IPS-18a (cell line): ENCODE measurements around the gene RFC5.

Source experiments
- H3K27ac ChIP-seq: one replicate; pipeline ENCODE4 v1.5.1; 2013; ENCODE audit warnings: low read length
- H3K27me3 ChIP-seq: one replicate; pipeline ENCODE4 v1.6.1; 2013; ENCODE audit warnings: mild to moderate bottlenecking, low read length; ENCODE audit not compliant: control insufficient read depth, insufficient read depth
- H3K36me3 ChIP-seq: one replicate; pipeline ENCODE4 v1.6.1; 2013; ENCODE audit warnings: low read depth, low read length; ENCODE audit not compliant: control insufficient read depth
- H3K4me1 ChIP-seq: one replicate; pipeline ENCODE4 v1.6.1; 2013; ENCODE audit warnings: low read depth, low read length; ENCODE audit not compliant: control insufficient read depth
- H3K4me3 ChIP-seq: one replicate; pipeline ENCODE4 v1.5.1; 2013; ENCODE audit warnings: low read length
- H3K9ac ChIP-seq: one replicate; pipeline ENCODE4 v1.6.1; 2013; ENCODE audit warnings: mild to moderate bottlenecking, low read length, moderate library complexity
- H3K9me3 ChIP-seq: one replicate; pipeline ENCODE4 v1.6.1; 2013; ENCODE audit warnings: low read depth, low read length; ENCODE audit not compliant: control insufficient read depth

The RFC5 gene

GRCh38 chr12:118016424-118017264 is at the start of gene RFC5:
Gene RFC5, plus strand, starts transcription at chr12:118016703. Its CDS starts 125 bp downstream, at chr12:118016828.
- H3K4me3 ChIP-seq: peak within 1 kb of the TSS; percentile 90
- H3K9ac ChIP-seq: peak within 1 kb of the TSS; percentile 84
- H3K4me1 ChIP-seq: peaks cover 8% of the 10 kb centered on the region
- no peaks in the 10 kb centered on the region for H3K27me3 ChIP-seq
- peaks cover 28% of the 10 kb centered on the region for H3K36me3 ChIP-seq
- H3K9me3 ChIP-seq: no peaks in the 10 kb centered on the region
- peak within 1 kb of the TSS; percentile 65 for H3K27ac ChIP-seq

- H3K4me3 ChIP-seq: peak overlapping the region; percentile 80
- peaks cover 9% of the 10 kb centered on the region for H3K4me1 ChIP-seq
- no peaks in the 10 kb centered on the region for H3K36me3 ChIP-seq
- no peak overlapping the region for H3K27ac ChIP-seq
- peaks cover 30% of the 10 kb centered on the region for H3K27me3 ChIP-seq
- H3K9me3 ChIP-seq: no peaks in the 10 kb centered on the region
- no peak overlapping the region for H3K9ac ChIP-seq
These were observed 49.5 kb upstream of the RFC5 start for GRCh38 chr12:117967043-117967442.

- Histone ChIP-seq H3K9me3 (no peaks in the 10 kb centered on the region), H3K4me3 (peak overlapping the region; percentile 80), H3K27me3 (peaks cover 30% of the 10 kb centered on the region), H3K27ac (no peak overlapping the region), H3K4me1 (peaks cover 9% of the 10 kb centered on the region), H3K9ac (peak overlapping the region; percentile 72), H3K36me3 (no peaks in the 10 kb centered on the region)
These were observed 49.0 kb upstream of the RFC5 start for GRCh38 chr12:117967512-117967911.

- Histone ChIP-seq H3K9ac (peak overlapping the region; percentile 72), H3K27me3 (peaks cover 30% of the 10 kb centered on the region), H3K27ac (no peak overlapping the region), H3K4me3 (peak overlapping the region; percentile 80), H3K4me1 (peaks cover 9% of the 10 kb centered on the region), H3K36me3 (no peaks in the 10 kb centered on the region), H3K9me3 (no peaks in the 10 kb centered on the region)
These were observed 48.2 kb upstream of the RFC5 start for GRCh38 chr12:117968151-117968789.

- H3K36me3 ChIP-seq: no peaks in the 10 kb centered on the region
- H3K9me3 ChIP-seq: no peaks in the 10 kb centered on the region
- peak within 1 kb of the TSS; percentile 80 for H3K4me3 ChIP-seq
- H3K4me1 ChIP-seq: peaks cover 9% of the 10 kb centered on the region
- peak within 1 kb of the TSS; percentile 72 for H3K9ac ChIP-seq
- no peak within 1 kb of the TSS for H3K27ac ChIP-seq
- H3K27me3 ChIP-seq: peaks cover 30% of the 10 kb centered on the region
These were observed 47.5 kb upstream of the RFC5 start, which contains the start of gene KSR2 for GRCh38 chr12:117968826-117969659. Gene KSR2, minus strand, starts transcription at chr12:117968990. Its CDS starts 735 bp downstream, at chr12:117968255.

- H3K9me3 ChIP-seq: no peaks in the 10 kb centered on the region
- no peak overlapping the region for H3K9ac ChIP-seq
- peaks cover 30% of the 10 kb centered on the region for H3K27me3 ChIP-seq
- no peak overlapping the region for H3K27ac ChIP-seq
- no peak overlapping the region for H3K4me3 ChIP-seq
- H3K36me3 ChIP-seq: no peaks in the 10 kb centered on the region
- H3K4me1 ChIP-seq: peaks cover 9% of the 10 kb centered on the region
These were observed 46.2 kb upstream of the RFC5 start for GRCh38 chr12:117970334-117970733.

GRCh38 chr12:117972301-117972700 is 44.2 kb upstream of the RFC5 start:
- Histone ChIP-seq H3K27ac (no peak overlapping the region), H3K9me3 (no peaks in the 10 kb centered on the region), H3K27me3 (peaks cover 18% of the 10 kb centered on the region), H3K4me1 (peaks cover 7% of the 10 kb centered on the region), H3K4me3 (no peak overlapping the region), H3K36me3 (no peaks in the 10 kb centered on the region), H3K9ac (no peak overlapping the region)

GRCh38 chr12:117975006-117975405 is 41.5 kb upstream of the RFC5 start:
- Histone ChIP-seq H3K27me3 (peaks cover 4% of the 10 kb centered on the region), H3K36me3 (no peaks in the 10 kb centered on the region), H3K9me3 (no peaks in the 10 kb centered on the region), H3K4me1 (no peaks in the 10 kb centered on the region), H3K4me3 (no peak overlapping the region), H3K9ac (no peak overlapping the region), H3K27ac (no peak overlapping the region)

GRCh38 chr12:117977373-117977772 is 39.1 kb upstream of the RFC5 start:
- no peaks in the 10 kb centered on the region for H3K27me3 ChIP-seq
- H3K4me3 ChIP-seq: no peak overlapping the region
- no peaks in the 10 kb centered on the region for H3K4me1 ChIP-seq
- no peaks in the 10 kb centered on the region for H3K36me3 ChIP-seq
- no peak overlapping the region for H3K27ac ChIP-seq
- H3K9me3 ChIP-seq: no peaks in the 10 kb centered on the region
- H3K9ac ChIP-seq: no peak overlapping the region

GRCh38 chr12:117980616-117981015 is 35.9 kb upstream of the RFC5 start:
- H3K27ac ChIP-seq: no peak overlapping the region
- H3K4me1 ChIP-seq: no peaks in the 10 kb centered on the region
- H3K27me3 ChIP-seq: no peaks in the 10 kb centered on the region
- H3K36me3 ChIP-seq: no peaks in the 10 kb centered on the region
- no peaks in the 10 kb centered on the region for H3K9me3 ChIP-seq
- no peak overlapping the region for H3K4me3 ChIP-seq
- no peak overlapping the region for H3K9ac ChIP-seq

- H3K4me1 ChIP-seq: no peaks in the 10 kb centered on the region
- no peaks in the 10 kb centered on the region for H3K36me3 ChIP-seq
- no peaks in the 10 kb centered on the region for H3K27me3 ChIP-seq
- no peaks in the 10 kb centered on the region for H3K9me3 ChIP-seq
- H3K27ac ChIP-seq: no peak overlapping the region
- no peak overlapping the region for H3K4me3 ChIP-seq
- H3K9ac ChIP-seq: no peak overlapping the region
These were observed 35.2 kb upstream of the RFC5 start for GRCh38 chr12:117981267-117981666.
